NCI-H1930 (cell line): ENCODE results near the gene TSPY9.
"Not testable (repeated sequence)": the region's sequence is repeated elsewhere in the genome, so short reads cannot be mapped to it uniquely, and the experiment has no call there.

Experiments
- DNase-seq, 2 experiments: peaks; one replicate each; lab custom pipeline; 2025; lab: John Stamatoyannopoulos, UW

The TSPY9 gene

GRCh38 chrY:9486967-9487366 is at the start of gene TSPY9:
Gene TSPY9, plus strand, starts transcription at chrY:9487267. Its CDS starts 46 bp downstream, at chrY:9487313.
- DNase-seq, result not testable (repeated sequence)

- DNase-seq, result not testable (repeated sequence)
Observed at GRCh38 chrY:9466655-9467054, 20.4 kb upstream of the TSPY9 start, which contains the start of gene TSPY1. Gene TSPY1, plus strand, starts transcription at chrY:9466955. Its CDS starts 46 bp downstream, at chrY:9467001.

- not testable (repeated sequence) for DNase-seq
Observed at GRCh38 chrY:9504396-9504795, 17.3 kb downstream of the TSPY9 start.

- DNase-seq, result not testable (repeated sequence)
Observed at GRCh38 chrY:9516287-9516686, 29.2 kb downstream of the TSPY9 start.

- not testable (repeated sequence) for DNase-seq
Observed at GRCh38 chrY:9527580-9527979, 40.5 kb downstream of the TSPY9 start, which contains the start of gene TSPY10. Gene TSPY10, plus strand, starts transcription at chrY:9527880. Its CDS starts 46 bp downstream, at chrY:9527926.
